Hepatocyte (in vitro differentiated cells): ENCODE measurements around the gene TSHZ3. TPM values are rescaled to one million over a fixed set of nuclear protein-coding genes. Genes with fewer than 3 reads are reported as not detected.
A peak's percentile ranks its signal among the peaks of the same experiment; 100 is the strongest.

Experiments
- DNase-seq: peaks from one replicate; pipeline ENCODE4 v3.0.0-alpha.2; 2016; ENCODE audit warnings: low spot score
- H2AFZ ChIP-seq: fragments of 200-600 bp; sonication (generic); 2 replicates; pipeline ENCODE4 v1.6.0; 2016; ENCODE audit warnings: antibody characterized with exemption, mild to moderate bottlenecking
- H3K27ac ChIP-seq: fragments of 200-600 bp; sonication (generic); 2 replicates; pipeline ENCODE4 v1.5.1; 2016; ENCODE audit warnings: mild to moderate bottlenecking
- H3K27me3 ChIP-seq: fragments of 200-600 bp; sonication (generic); 2 replicates; pipeline ENCODE4 v1.6.1; 2016
- H3K36me3 ChIP-seq: fragments of 200-600 bp; sonication (generic); replicated peaks from 2 replicates; pipeline ENCODE4 v1.5.1; 2016; ENCODE audit warnings: low read depth; ENCODE audit not compliant: insufficient read depth
- H3K4me1 ChIP-seq: fragments of 200-600 bp; sonication (generic); 2 replicates; pipeline ENCODE4 v1.5.1; 2016; ENCODE audit warnings: mild to moderate bottlenecking, moderate library complexity; ENCODE audit not compliant: insufficient read depth
- H3K4me2 ChIP-seq: fragments of 200-600 bp; sonication (generic); 2 replicates; pipeline ENCODE4 v1.6.0; 2016
- H3K4me3 ChIP-seq: fragments of 200-600 bp; sonication (generic); 2 replicates; pipeline ENCODE4 v1.5.1; 2016; ENCODE audit warnings: mild to moderate bottlenecking
- H3K79me2 ChIP-seq: fragments of 200-600 bp; sonication (generic); 2 replicates; pipeline ENCODE4 v1.6.0; 2017; ENCODE audit warnings: mild to moderate bottlenecking
- H3K9me2 ChIP-seq: fragments of 200-600 bp; sonication (generic); replicated peaks from 2 replicates; pipeline ENCODE4 v1.6.0; 2017; ENCODE audit warnings: mild to moderate bottlenecking; ENCODE audit not compliant: insufficient read depth
- H3K9me3 ChIP-seq: fragments of 200-600 bp; sonication (generic); 2 replicates; pipeline ENCODE4 v1.5.1; 2016; ENCODE audit warnings: low read depth, mild to moderate bottlenecking
- H4K20me1 ChIP-seq: fragments of 200-600 bp; sonication (generic); 2 replicates; pipeline ENCODE4 v1.6.0; 2016; ENCODE audit warnings: mild to moderate bottlenecking; ENCODE audit not compliant: insufficient read depth, poor library complexity, severe bottlenecking
- EZH2 ChIP-seq: fragments of 200-600 bp; sonication (generic); IDR thresholded peaks from 2 replicates; pipeline ENCODE4 v1.6.1; 2016; ENCODE audit warnings: antibody characterized with exemption, mild to moderate bottlenecking, borderline replicate concordance
- EZH2phosphoT487 ChIP-seq: fragments of 200-600 bp; sonication (generic); IDR thresholded peaks from one replicate; pipeline ENCODE4 v1.6.1; 2018; ENCODE audit warnings: antibody characterized with exemption, mild to moderate bottlenecking, low read depth, moderate library complexity; ENCODE audit not compliant: unreplicated experiment, severe bottlenecking
- WGBS: methylation state at CpG from one replicate; pipeline ENCODE4 v1.1.6; 2016; ENCODE audit warnings: low lambda C conversion rate; ENCODE audit errors: missing lambda C conversion rate; 5-methylcytosine and 5-hydroxymethylcytosine counted together
- polyA plus RNA-seq: library from polyadenylated mRNA; unstranded; fragments of >200 nt; fragmentation: Nextera tagmentation; extraction: Ambion mirVana; gene quantifications from 2 replicates; pipeline ENCODE4 v1.2.1, GENCODE V29; 2016
- total RNA-seq: library from RNA; depleted of rRNA; stranded (reverse); fragments of >200 nt; gene quantifications from 2 replicates; pipeline ENCODE4 v1.2.3, GENCODE V29; 2014
- TF ChIP-seq, protein P1 (sequence below): fragments of 200-600 bp; sonication (generic); IDR thresholded peaks from 2 replicates; pipeline ENCODE4 v1.5.1; 2016; ENCODE audit warnings: antibody characterized with exemption, mild to moderate bottlenecking; ENCODE audit not compliant: poor library complexity

TSHZ3 gene
- total and polyA plus RNA-seq, 2 experiments from 2014 or later: 4.9 to 5.3 TPM

DNA sequence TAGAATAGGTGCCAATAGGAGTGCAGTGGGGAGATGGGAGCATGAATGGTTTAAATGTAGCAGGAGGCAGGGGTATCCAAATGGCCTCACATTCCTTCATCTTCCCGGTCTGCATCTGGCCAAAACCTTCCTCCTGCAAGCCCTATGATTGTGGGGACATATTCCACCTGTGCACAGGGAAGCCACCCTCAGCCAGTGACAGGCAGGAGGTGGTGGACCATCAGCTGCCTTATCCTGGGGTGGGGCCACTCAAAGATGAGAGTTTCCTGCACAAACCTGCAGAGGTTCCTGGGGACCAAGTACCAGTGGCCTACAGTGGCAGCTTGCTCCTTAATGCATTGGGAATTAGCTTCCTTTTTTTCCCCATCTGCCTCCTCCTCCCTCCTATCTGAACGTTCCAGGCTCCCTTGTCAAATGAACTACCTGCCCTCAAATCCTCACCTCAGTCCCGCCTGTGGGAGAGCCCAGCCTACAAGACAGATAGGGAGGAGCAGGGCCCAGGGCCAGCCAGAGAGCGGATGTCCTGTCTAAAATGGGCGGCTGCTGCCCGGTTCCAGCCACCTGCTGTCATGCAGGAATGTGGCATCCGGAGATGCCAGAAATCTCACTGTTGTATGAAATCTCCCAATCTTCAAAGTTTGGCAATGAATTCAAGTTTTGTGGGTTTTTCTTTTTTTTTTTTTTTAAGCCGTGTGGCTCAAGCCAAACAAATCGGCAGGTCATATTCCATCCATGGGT lies 85.0 kb downstream of the TSHZ3 start:
- H3K4me1 ChIP-seq: peaks cover 12% of the 10 kb centered on the region
- no peak overlapping the region for H2AFZ ChIP-seq
- no peaks in the 10 kb centered on the region for H4K20me1 ChIP-seq
- H3K4me3 ChIP-seq: no peak overlapping the region
- TF ChIP-seq, protein P1, sequence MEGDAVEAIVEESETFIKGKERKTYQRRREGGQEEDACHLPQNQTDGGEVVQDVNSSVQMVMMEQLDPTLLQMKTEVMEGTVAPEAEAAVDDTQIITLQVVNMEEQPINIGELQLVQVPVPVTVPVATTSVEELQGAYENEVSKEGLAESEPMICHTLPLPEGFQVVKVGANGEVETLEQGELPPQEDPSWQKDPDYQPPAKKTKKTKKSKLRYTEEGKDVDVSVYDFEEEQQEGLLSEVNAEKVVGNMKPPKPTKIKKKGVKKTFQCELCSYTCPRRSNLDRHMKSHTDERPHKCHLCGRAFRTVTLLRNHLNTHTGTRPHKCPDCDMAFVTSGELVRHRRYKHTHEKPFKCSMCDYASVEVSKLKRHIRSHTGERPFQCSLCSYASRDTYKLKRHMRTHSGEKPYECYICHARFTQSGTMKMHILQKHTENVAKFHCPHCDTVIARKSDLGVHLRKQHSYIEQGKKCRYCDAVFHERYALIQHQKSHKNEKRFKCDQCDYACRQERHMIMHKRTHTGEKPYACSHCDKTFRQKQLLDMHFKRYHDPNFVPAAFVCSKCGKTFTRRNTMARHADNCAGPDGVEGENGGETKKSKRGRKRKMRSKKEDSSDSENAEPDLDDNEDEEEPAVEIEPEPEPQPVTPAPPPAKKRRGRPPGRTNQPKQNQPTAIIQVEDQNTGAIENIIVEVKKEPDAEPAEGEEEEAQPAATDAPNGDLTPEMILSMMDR: no peak
- TF ChIP-seq EZH2phosphoT487: no peak
- no peak for TF ChIP-seq EZH2
- H3K27me3 ChIP-seq: no peaks in the 10 kb centered on the region
- no peak for DNase-seq
- no peak overlapping the region for H3K27ac ChIP-seq
- WGBS: 86% methylated on average over 9 of the region's 9 CpGs
- H3K9me2 ChIP-seq: no peaks in the 10 kb centered on the region
- no peaks in the 10 kb centered on the region for H3K36me3 ChIP-seq
- no peaks in the 10 kb centered on the region for H3K79me2 ChIP-seq
- no peaks in the 10 kb centered on the region for H3K9me3 ChIP-seq
- H3K4me2 ChIP-seq: no peak overlapping the region

DNA sequence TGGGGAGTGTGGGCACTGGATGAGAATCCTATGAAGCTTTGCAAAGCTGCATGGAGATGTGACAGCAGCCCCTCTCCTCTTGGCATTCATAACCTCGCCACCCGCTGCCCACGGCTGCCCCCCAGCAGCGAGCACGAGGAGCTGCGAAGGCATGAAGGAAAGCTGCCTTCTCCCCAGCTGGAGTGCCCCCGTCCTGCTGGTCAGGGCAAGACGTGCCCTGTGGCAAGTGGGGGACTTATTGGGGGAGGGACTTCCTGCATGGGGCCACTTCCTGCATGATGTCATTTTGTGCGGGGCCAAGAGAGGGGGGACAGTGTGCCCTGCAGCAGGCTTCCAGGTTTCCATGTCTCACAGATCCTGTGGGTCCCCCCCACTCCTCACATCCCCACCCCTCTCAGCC lies 85.9 kb downstream of the TSHZ3 start:
- Histone ChIP-seq H3K9me2 (no peaks in the 10 kb centered on the region), H4K20me1 (no peaks in the 10 kb centered on the region), H3K4me2 (no peak overlapping the region), H3K4me3 (no peak overlapping the region), H3K27me3 (no peaks in the 10 kb centered on the region), H3K4me1 (peaks cover 12% of the 10 kb centered on the region), H3K36me3 (no peaks in the 10 kb centered on the region), H3K79me2 (no peaks in the 10 kb centered on the region), H3K27ac (no peak overlapping the region), H2AFZ (no peak overlapping the region), H3K9me3 (no peaks in the 10 kb centered on the region)
- no peak for DNase-seq
- TF ChIP-seq EZH2 (no peak), EZH2phosphoT487 (no peak)
- TF ChIP-seq, protein P1: no peak
- 82% methylated on average over 9 of the region's 9 CpGs for WGBS

GRCh38 chr19:31262725-31263191 lies 86.5 kb downstream of the TSHZ3 start:
- no peak overlapping the region for H3K4me3 ChIP-seq
- DNase-seq: no peak
- WGBS: 51% methylated on average over 10 of the region's 10 CpGs
- no peaks in the 10 kb centered on the region for H3K9me3 ChIP-seq
- peaks cover 12% of the 10 kb centered on the region for H3K4me1 ChIP-seq
- H3K36me3 ChIP-seq: no peaks in the 10 kb centered on the region
- TF ChIP-seq, protein P1: no peak
- TF ChIP-seq EZH2 (no peak), EZH2phosphoT487 (no peak)
- H4K20me1 ChIP-seq: no peaks in the 10 kb centered on the region
- no peaks in the 10 kb centered on the region for H3K27me3 ChIP-seq
- peak overlapping the region; percentile 13 for H3K27ac ChIP-seq
- H3K4me2 ChIP-seq: peak overlapping the region; percentile 28
- no peaks in the 10 kb centered on the region for H3K79me2 ChIP-seq
- no peaks in the 10 kb centered on the region for H3K9me2 ChIP-seq
- H2AFZ ChIP-seq: no peak overlapping the region
